Inflammatory macrophage treated with lipopolysaccharide for 4 hours (primary cell): ENCODE results near the gene THSD4.
"Not testable (repeated sequence)": the region's sequence is repeated elsewhere in the genome, so short reads cannot be mapped to it uniquely, and the experiment has no call there.

Experiments
- DNase-seq: peaks from one replicate; pipeline ENCODE4 v3.0.0-alpha.2; 2020

THSD4 gene

DNA sequence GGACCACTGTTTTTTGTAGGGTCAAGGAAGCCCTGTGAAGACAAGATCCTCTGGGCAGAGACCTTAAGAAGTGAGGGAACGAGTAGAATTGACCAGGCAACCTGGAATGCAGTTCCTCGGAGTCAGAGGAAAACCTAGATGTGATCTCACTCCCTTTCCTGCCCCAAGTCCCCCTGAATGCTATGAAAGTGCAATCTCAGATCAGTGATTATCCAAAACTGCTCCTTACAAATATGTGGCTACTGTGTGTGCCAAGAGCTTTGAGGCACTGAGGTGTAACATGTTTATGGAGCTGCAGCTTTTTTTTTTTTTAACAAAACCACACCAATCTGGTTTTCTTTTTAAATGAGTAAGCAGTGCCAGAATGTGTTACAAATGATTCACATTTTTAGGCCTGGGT, 35.8 kb downstream of the THSD4 start:
- no peak for DNase-seq

DNA sequence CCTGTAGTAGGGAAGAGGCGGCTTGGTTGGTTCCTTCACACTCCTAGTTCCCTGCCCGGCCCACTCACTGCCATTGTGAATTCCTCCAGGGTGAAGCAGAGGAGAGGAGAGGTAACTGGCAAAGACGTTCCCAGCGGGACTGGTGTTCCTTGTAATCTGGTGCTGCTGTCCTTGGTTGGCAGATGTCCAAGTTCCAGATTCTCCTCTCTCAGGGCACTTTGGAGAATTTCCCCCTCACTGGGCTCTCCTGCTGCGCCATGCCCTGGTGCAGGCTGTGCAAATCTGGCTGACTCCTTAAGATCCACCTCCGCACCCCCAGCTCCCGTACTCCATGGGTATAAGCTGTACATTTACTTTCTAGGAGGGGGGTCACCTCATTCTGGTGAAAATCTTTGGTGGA, 37.3 kb downstream of the THSD4 start:
- DNase-seq: no peak

- DNase-seq: no peak
Measured at GRCh38 chr15:71153823-71154524, 38.7 kb downstream of the THSD4 start.

DNA sequence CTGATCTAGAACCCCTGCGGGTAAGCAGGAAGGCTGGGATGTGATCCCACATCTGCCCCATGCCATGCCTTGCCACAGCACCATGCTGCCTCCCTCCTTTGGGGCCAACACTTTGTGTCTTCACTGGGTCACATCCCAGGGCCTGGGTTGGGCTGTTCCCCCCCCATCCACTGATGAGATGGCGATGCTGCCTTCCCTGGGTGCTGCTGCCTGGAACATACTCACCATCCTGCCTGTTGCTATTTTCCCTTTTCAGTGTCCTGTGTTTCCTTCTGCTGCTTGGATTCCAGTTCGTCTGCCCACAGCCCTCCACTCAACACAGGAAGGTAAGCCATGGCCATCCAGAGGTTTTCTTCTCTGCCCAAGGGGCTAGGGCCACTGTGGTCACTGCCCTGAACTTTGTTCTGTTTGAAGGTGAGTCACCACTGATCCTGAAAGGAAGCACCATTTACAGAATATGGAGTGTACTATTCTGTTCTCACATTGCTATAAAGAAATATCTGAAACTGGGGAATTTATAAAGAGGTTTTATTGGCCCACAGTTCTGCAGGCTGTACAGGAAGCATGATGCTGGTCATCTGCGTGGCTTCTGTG, 39.4 kb downstream of the THSD4 start:
- DNase-seq: no peak

DNA sequence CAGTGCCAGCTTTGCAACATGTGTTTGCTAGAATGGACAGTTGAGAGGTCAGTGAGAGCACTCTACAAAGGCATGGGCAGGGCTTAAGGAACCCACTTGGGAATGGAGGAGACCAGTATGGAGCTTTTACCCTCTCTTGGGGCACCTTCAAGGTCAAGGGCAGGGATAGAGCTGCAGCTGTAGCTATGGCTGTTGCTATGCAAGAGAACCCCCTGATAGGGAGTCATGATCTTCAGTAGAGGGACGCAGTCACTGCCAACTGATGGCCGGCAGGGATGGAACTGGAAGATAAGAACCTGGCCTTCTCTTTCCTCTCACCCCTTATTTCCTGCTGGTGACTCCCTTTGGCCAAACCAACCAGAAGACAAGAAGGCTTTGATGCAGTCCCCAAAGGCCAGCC, 40.3 kb downstream of the THSD4 start:
- no peak for DNase-seq

DNA sequence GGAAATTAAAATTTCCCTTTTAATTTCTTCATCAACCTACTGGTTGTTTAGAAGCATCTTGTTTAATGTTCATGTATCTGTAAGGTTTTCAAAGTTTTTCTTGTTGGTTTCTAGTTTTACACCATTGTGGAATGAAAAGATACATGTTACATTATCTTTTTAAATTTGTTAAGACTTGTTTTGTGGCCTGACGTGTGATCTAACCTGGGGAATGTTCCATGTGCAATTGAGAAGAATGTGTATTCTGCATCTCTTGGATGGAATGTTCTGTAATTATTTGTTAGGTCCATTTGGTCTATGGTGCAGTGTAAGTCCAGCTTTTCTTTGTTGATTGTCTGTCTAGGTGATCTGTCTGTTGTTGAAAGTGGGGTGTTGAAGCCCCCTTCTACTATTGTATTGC, 45.7 kb downstream of the THSD4 start:
- DNase-seq: no peak

DNA sequence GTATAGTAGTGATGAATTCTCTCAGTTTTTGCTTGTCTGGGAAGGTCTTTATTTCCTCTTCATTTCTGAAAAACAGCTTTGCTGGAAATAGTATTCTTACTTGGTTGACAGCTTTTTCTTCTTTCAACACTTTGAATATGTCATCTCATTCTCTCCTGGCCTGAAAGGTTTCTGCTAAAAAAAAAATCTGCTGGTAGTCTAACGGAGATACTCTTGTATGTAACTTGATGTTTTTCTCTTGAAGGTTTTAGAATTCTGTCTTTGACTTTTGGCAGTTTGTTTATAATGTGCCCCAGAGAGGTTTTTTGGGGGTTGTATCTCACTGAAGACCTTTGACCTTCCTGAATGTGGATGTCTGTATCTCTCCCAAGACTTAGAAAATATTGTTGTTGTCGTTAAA, 47.0 kb downstream of the THSD4 start:
- DNase-seq: no peak

DNA sequence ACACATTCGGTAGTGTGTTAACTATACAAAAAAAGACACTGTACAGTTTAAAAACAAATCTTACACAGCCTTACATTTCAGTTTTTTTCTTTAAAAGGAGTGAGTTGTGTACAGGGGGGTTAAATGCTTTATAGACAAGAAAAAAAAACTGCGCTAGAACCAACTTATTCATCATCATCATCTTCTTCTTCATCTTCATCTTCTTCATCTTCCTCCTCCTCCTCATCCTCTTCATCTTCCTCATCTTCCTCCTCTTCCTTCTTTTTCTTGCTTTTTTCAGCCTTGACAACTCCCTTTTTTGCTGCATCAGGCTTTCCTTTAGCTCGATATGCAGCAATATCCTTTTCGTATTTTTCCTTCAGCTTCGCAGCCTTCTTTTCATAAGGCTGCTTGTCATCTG, 49.3 kb downstream of the THSD4 start:
- not testable (repeated sequence) for DNase-seq

GRCh38 chr15:71167445-71168165, 52.3 kb downstream of the THSD4 start:
- DNase-seq: no peak

DNA sequence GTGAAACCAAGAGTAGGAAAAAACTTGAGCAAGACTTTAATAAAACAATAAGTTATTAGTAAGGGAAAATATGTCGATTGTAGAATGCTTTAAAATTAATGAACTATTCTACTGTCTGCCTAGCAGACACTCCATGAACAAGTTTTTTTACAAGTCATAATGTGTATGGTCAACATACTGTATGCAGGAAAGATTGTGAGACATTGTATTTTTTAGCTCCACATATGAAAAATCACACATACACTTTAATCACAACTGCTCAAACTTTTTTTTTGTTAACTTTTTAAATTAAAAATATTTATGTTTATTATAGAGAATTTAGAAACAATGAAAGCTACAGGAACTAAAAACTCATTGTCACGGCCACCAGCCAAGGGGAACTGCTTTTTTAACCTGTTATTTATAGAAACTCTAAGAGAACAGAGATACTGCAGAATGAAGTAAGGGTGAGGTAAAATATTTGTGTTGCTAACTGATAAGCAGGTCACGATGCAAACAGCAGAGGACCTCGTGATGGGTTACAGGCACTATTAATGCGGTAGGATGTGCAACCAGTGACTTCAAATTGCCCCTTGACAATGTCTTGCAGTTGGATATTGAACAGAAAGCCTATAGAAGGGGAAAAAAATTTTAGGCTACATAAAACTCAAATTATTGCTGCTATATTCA, 53.0 kb downstream of the THSD4 start:
- DNase-seq: no peak

DNA sequence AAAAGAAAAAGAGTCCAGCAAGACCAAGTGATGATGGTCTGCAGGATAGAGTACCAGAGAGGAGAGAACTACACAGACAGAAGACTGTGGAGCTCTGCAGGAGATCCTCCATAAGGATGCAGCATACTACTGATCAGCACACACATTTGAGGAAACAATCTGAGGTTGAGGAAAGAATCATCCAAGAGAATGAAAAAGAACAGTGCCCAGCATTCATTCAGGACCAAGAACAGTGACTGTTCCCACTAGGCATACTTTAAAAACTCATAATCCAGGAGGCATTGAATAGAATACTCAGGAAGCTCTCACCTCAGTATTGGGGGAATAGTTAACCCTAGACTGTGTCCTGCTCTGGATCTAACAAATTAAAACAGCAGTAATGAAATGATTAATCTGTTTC, 54.9 kb downstream of the THSD4 start:
- DNase-seq: no peak

GRCh38 chr15:71171195-71171594, 55.9 kb downstream of the THSD4 start:
- no peak for DNase-seq

GRCh38 chr15:71174360-71174759, 59.1 kb downstream of the THSD4 start:
- DNase-seq: not testable (repeated sequence)

- no peak for DNase-seq
Measured at GRCh38 chr15:71180986-71181853, 65.9 kb downstream of the THSD4 start.

- no peak for DNase-seq
Measured at GRCh38 chr15:71182522-71182921, 67.3 kb downstream of the THSD4 start.

DNA sequence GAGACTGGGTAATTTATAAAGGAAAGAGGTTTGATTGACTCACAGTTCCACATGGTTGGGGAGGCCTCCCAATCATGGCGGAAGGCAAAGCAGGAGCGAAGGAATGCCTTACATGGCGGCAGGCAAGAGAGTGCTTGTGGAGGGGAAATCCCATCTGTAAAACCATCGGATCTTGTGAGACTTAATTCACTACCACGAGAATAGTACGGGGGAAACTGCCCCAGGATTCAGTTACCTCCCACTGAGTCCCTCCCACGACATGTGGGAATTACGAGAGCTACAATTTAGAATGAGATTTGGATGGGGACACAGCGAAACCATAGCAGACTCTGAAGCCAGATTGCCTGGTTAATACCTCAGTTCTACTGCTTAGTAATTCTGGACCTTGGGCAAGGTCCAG, 67.8 kb downstream of the THSD4 start:
- DNase-seq: no peak

DNA sequence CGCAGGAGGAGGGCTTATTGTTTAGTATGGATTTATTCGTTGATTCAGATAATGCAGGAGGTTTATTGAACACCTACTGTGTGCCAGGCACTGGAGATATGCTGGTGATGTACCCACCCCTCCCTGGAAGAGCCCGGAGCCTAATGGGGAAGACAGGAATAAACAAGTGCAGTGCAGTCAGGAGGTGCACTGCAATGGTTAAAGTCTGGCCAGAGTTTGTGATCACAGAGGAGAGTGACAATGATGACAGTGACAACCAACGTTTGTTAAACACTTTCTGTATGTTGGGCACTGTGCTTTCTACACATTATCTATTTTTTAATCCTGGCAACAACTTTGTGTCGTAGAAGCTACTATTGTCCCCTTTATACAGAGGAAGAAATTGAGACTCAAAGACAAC, 70.4 kb downstream of the THSD4 start:
- DNase-seq: no peak

- no peak for DNase-seq
Measured at GRCh38 chr15:71186267-71186666, 71.0 kb downstream of the THSD4 start.

DNA sequence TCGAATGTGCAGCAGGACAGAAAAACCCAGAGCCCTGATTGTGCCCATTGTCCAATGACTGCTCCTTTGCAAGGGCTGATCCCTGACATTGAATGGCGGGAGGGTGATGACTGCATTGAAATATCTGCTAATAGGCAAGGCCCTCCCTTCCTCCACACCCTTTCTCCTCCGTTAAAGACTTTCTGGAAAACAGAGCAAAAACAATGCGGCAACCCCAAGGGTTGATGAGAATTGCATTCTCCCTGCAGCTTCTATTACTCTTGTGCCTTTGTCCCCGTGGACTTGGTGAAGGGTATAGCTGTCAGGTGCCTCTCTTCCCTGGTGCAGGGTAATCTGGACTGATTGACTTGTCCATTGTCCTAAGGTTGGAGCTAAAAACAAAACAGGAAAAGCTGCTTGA, 71.8 kb downstream of the THSD4 start:
- no peak for DNase-seq

GRCh38 chr15:71187526-71187925, 72.3 kb downstream of the THSD4 start:
- DNase-seq: no peak

GRCh38 chr15:71189718-71190117, 74.4 kb downstream of the THSD4 start:
- no peak for DNase-seq

DNA sequence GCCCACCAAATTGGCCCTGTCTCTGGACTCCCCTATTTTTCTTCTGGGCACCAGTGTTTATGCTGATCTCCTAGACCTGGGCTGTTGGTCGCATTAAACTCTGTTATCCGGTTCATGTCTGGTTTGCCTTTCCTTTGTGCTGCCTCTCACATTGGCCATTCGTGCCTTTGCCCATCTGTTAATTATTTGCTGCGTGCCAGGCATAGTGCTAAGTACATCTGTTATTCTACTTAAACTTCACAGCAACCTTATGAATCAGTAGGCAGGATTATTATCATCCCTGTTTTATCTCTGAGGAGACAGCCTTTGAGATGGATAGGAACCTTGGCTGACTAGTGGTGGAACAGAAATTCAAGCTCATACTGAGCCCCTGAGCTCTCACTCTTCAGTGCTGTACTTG, 76.0 kb downstream of the THSD4 start:
- no peak for DNase-seq

GRCh38 chr15:71192816-71193215, 77.5 kb downstream of the THSD4 start:
- no peak for DNase-seq
